ENCODE measurements around the gene TADA1.
"Not testable (repeated sequence)": the region's sequence is repeated elsewhere in the genome, so short reads cannot be mapped to it uniquely, and the experiment has no call there.

Gene TADA1

GRCh38 chr1:166843322-166843721 is 32.7 kb downstream of the TADA1 start:
- DNase-seq = no peak

- no peak for DNase-seq
Measured at GRCh38 chr1:166840309-166841274, 35.5 kb downstream of the TADA1 start.

- peak; percentile 89 for DNase-seq
Measured at GRCh38 chr1:166839600-166840308, 36.3 kb downstream of the TADA1 start.

DNA sequence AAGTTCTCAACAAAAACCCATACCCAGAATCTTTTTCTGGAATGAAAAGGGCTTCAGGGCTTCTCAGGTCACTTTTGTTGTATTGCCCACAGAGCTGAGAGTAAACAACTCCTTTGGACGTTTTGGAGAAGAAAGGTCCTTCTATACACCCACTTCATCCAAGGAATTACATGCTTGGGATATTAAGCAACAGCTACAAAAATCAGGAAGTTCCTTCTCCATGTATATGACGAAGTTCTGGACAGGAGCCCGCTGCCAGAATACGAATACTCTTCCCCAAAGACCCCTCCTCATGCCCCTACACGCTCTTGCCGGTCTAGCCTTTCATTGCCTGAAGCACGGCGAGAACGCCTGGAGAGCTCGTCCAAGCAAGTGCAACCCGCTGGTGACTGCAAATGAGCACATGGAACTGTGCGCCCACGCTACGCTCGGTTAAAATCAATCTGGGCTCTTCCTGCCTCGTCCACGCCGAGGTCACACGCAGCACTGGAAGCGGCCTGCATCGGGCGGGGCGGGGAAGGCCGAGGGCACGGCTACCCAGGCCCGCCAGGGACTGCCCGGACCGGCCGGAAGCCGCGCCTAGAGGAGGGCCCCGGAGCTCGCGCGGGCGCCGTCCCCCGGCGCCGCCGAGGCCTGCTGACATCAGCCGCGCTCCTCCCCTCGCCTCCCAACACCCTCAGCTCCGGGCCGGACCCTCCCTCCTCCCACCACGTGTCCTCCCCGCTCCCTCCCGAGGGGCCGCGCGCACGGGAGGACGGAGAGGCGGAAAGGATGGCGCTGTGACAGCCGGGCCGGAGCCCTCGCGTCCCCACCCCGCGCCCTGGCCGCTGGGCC is 37.1 kb downstream of the TADA1 start, which contains the start of gene POGK:
POGK (plus strand) TSS at position 710 of the 834 bp plus-strand sequence. CDS start 1,482 bp downstream, outside the sequence.
- DNase-seq = peak; percentile 97

DNA sequence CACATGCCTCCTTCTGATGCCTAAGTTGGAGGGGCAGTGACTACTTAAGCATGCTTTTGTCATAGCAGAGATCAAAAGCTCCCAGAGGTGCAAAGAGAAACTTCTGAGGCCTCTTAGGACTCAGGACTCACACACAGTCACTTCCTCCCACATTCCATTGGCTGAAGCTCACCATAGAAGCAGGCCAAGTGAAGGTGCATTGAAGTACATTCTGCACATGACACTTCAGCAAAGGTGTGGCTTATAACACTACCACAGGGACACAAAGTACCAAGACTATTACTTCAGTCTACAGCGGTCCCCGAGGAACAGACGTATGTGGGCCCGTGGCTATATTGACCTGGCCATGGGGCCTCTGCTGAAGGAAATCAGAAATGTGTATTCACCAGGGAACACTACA is 39.3 kb downstream of the TADA1 start:
- DNase-seq = no peak

GRCh38 chr1:166829762-166830161 is 46.3 kb downstream of the TADA1 start:
- not testable (repeated sequence) for DNase-seq

- no peak for DNase-seq
Measured at GRCh38 chr1:166827426-166827825, 48.6 kb downstream of the TADA1 start.

DNA sequence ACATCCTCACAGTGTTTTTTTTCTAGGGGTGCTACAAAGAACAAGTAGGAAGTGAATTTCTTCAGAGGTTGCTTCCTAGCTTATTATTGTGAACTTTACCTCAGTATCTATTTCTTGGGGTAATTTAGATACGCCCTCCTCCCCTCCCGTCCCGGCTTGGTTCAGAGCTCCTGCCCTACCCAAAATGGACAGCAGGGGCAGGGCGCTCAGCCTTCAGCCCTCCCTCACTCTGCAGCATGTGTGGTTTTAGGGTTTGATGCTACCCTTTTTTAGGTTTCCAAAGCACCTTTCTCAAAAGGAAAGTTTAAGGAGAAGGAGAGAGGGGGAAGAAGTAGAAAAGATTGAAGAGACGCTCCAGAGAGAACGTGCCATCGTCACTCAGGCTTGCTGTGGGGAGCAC is 53.7 kb downstream of the TADA1 start:
- DNase-seq = peak; percentile 12

GRCh38 chr1:166819974-166820373 is 56.1 kb downstream of the TADA1 start:
- no peak for DNase-seq

GRCh38 chr1:166814611-166815010 is 61.5 kb downstream of the TADA1 start:
- DNase-seq = no peak

DNA sequence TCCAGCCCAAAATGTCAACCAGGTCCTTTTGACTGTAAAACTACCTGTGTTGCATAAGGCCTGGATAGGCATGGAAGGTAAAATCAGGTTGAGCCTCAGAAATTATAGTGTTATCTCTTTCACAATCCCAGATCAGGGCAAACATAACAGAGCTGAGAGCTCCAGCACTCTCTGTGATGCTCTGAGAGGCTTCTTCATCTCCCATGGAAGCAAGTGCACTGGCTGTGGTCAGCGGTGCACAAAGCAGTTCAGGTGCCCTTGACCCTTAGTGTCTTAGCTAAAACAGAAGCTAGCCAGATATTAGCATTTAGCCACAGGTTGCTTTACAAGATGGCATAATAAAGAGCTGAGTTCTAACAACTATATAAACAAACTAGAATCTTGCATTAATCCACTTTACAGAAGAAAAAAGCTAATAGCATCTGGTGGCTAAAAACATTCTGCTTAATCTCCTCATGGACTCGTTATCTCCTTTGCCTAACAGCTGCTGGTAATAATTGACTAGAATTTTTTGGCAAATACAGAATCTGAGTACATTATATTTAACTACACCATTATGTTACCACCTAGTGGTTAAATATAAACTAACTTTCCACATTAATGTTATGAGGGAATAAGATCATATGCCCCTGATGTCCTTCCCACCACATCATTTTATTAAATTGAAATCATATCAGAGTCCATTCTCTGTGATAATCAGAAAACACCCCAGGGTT is 62.4 kb downstream of the TADA1 start:
- DNase-seq = no peak

GRCh38 chr1:166811691-166812090 is 64.4 kb downstream of the TADA1 start:
- no peak for DNase-seq

DNA sequence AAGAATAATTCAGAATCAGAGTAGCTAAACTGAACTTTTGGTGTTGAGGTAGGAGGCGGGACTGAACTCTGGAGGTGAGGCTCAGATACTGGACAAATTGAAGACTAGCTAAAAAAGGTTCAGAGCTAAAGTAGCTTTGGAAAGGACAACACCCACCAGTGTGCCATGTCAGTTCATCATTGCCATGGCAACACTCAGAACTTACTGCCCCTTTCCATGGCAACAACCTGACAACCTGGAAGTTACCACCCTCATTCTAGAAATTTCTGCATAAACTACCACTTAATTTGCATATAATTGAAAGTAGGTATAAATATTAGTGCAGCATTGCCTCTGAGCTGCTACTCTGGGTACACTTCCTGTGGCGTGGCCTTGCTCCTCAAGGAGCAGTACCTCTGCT is 67.1 kb downstream of the TADA1 start:
- DNase-seq = no peak

Data from NCI-H69 (cell line).